Upper lobe of right lung (tissue), 1 donor: Measurements from ENCODE around the gene COL5A1. TPM values are rescaled to one million over a fixed set of nuclear protein-coding genes. Genes with fewer than 3 reads are reported as not detected.
A peak's percentile ranks its signal among the peaks of the same experiment; 100 is the strongest.

Experiments used
- ATAC-seq: fragments of 200-7000 bp; cut with Tn5 transposase; one replicate; pipeline ENCODE4 v1.9.1; 2020; ENCODE audit warnings: mild to moderate bottlenecking, moderate library complexity
- DNase-seq: peaks from one replicate; pipeline ENCODE4 v3.0.0-alpha.2; 2020
- H3K27ac ChIP-seq: fragments of 200-600 bp; one replicate; pipeline ENCODE4 v1.8.0; 2022
- H3K27me3 ChIP-seq: fragments of 200-600 bp; one replicate; pipeline ENCODE4 v1.8.0; 2022; ENCODE audit warnings: mild to moderate bottlenecking
- H3K36me3 ChIP-seq: fragments of 200-600 bp; one replicate; pipeline ENCODE4 v1.8.0; 2022
- H3K4me1 ChIP-seq: fragments of 200-600 bp; one replicate; pipeline ENCODE4 v1.8.0; 2022
- H3K4me3 ChIP-seq: fragments of 200-600 bp; one replicate; pipeline ENCODE4 v1.8.0; 2022; ENCODE audit warnings: mild to moderate bottlenecking
- H3K9me3 ChIP-seq: fragments of 200-600 bp; one replicate; pipeline ENCODE4 v1.8.0; 2022
- CTCF ChIP-seq: fragments of 200-600 bp; IDR thresholded peaks from one replicate; pipeline ENCODE4 v1.8.0; 2022; ENCODE audit warnings: antibody characterized with exemption
- intact Hi-C: fragments of 100-400 bp; cut with DNase I; formaldehyde crosslinking; loops from one replicate; pipeline ENCODE4 v1.11.0; 2022
- total RNA-seq: library from RNA; stranded (reverse); fragmentation: NEBNext Ultra II Directional; extraction: Animal tissue kit (Norgen Biotek cat#: 25700); gene quantifications from one replicate; pipeline ENCODE4 v1.2.1, GENCODE V29; 2021
- donor health status: DM: no; HTN: yes; CAD: no; lungs with severe emphysema.

COL5A1 gene
- total RNA-seq, 1 donor from 2014 or later: 37.8 TPM

GRCh38 chr9:134677743-134678142, 36.1 kb downstream of the COL5A1 start:
- Histone ChIP-seq H3K36me3 (no peaks in the 10 kb centered on the region), H3K4me1 (no peaks in the 10 kb centered on the region), H3K27ac (no peak overlapping the region), H3K9me3 (no peaks in the 10 kb centered on the region), H3K27me3 (no peaks in the 10 kb centered on the region), H3K4me3 (no peak overlapping the region)
- ATAC-seq (no peak), DNase-seq (peak; percentile 30)
- no peak for TF ChIP-seq CTCF
- intact Hi-C loops: no loop called here

GRCh38 chr9:134678206-134678605, 36.6 kb downstream of the COL5A1 start:
- intact Hi-C loops: no loop called here
- no peak overlapping the region for H3K27ac ChIP-seq
- no peaks in the 10 kb centered on the region for H3K9me3 ChIP-seq
- peak; percentile 57 for DNase-seq
- H3K4me3 ChIP-seq: no peak overlapping the region
- no peaks in the 10 kb centered on the region for H3K27me3 ChIP-seq
- no peaks in the 10 kb centered on the region for H3K4me1 ChIP-seq
- ATAC-seq: no peak
- no peaks in the 10 kb centered on the region for H3K36me3 ChIP-seq
- no peak for TF ChIP-seq CTCF

GRCh38 chr9:134678666-134679443, 37.3 kb downstream of the COL5A1 start:
- no peak for ATAC-seq
- Histone ChIP-seq H3K4me3 (no peak overlapping the region), H3K36me3 (no peaks in the 10 kb centered on the region), H3K27ac (no peak overlapping the region), H3K9me3 (no peaks in the 10 kb centered on the region), H3K4me1 (no peaks in the 10 kb centered on the region), H3K27me3 (no peaks in the 10 kb centered on the region)
- intact Hi-C loops: no loop called here
- no peak for TF ChIP-seq CTCF
- peak; percentile 43 for DNase-seq

GRCh38 chr9:134679616-134680392, 38.2 kb downstream of the COL5A1 start:
- intact Hi-C loops: no loop called here
- no peak overlapping the region for H3K4me3 ChIP-seq
- no peak for TF ChIP-seq CTCF
- DNase-seq (peak; percentile 56), ATAC-seq (no peak)
- no peak overlapping the region for H3K27ac ChIP-seq
- H3K9me3 ChIP-seq: no peaks in the 10 kb centered on the region
- H3K4me1 ChIP-seq: no peaks in the 10 kb centered on the region
- no peaks in the 10 kb centered on the region for H3K36me3 ChIP-seq
- H3K27me3 ChIP-seq: no peaks in the 10 kb centered on the region

- no peak for TF ChIP-seq CTCF
- Histone ChIP-seq H3K36me3 (no peaks in the 10 kb centered on the region), H3K27ac (no peak overlapping the region), H3K27me3 (no peaks in the 10 kb centered on the region), H3K4me3 (no peak overlapping the region), H3K9me3 (no peaks in the 10 kb centered on the region), H3K4me1 (no peaks in the 10 kb centered on the region)
- peak; percentile 43 for DNase-seq
- intact Hi-C loops: no loop called here
- no peak for ATAC-seq
Observed at GRCh38 chr9:134680393-134681060, 38.9 kb downstream of the COL5A1 start.
